HG02852 (cell line): Measurements from ENCODE around the gene DEDD2.

Source experiments
- ATAC-seq: cut with Tn5 transposase; IDR thresholded peaks from one replicate; pipeline ENCODE4 v1.9.1; 2021; ENCODE audit warnings: mild to moderate bottlenecking, moderate library complexity; ENCODE audit not compliant: unreplicated experiment

Gene DEDD2

GRCh38 chr19:42201489-42202289 is 15.8 kb downstream of the DEDD2 start:
- no peak for ATAC-seq

GRCh38 chr19:42200116-42200715 is 17.3 kb downstream of the DEDD2 start:
- no peak for ATAC-seq

- peak; percentile 46 for ATAC-seq
Measured at GRCh38 chr19:42199440-42200115, 17.9 kb downstream of the DEDD2 start.

GRCh38 chr19:42198676-42199439 is 18.6 kb downstream of the DEDD2 start:
- ATAC-seq: peak; percentile 41

GRCh38 chr19:42197375-42197817 is 20.1 kb downstream of the DEDD2 start:
- ATAC-seq: no peak

GRCh38 chr19:42196011-42197001 is 21.2 kb downstream of the DEDD2 start:
- ATAC-seq: no peak

- no peak for ATAC-seq
Measured at GRCh38 chr19:42193706-42194105, 23.8 kb downstream of the DEDD2 start.

- no peak for ATAC-seq
Measured at GRCh38 chr19:42193294-42193693, 24.2 kb downstream of the DEDD2 start.

- no peak for ATAC-seq
Measured at GRCh38 chr19:42191855-42192254, 25.6 kb downstream of the DEDD2 start.

GRCh38 chr19:42191330-42191729 is 26.1 kb downstream of the DEDD2 start:
- no peak for ATAC-seq

- ATAC-seq: no peak
Measured at GRCh38 chr19:42189133-42189532, 28.3 kb downstream of the DEDD2 start.

GRCh38 chr19:42188665-42189064 is 28.8 kb downstream of the DEDD2 start:
- ATAC-seq: no peak

GRCh38 chr19:42185277-42185676 is 32.2 kb downstream of the DEDD2 start:
- ATAC-seq: no peak

GRCh38 chr19:42184401-42184861 is 33.0 kb downstream of the DEDD2 start:
- no peak for ATAC-seq

- ATAC-seq: no peak
Measured at GRCh38 chr19:42178791-42179674, 38.4 kb downstream of the DEDD2 start.

- ATAC-seq: no peak
Measured at GRCh38 chr19:42177686-42178019, 39.8 kb downstream of the DEDD2 start.

GRCh38 chr19:42176990-42177685 is 40.3 kb downstream of the DEDD2 start:
- no peak for ATAC-seq

- no peak for ATAC-seq
Measured at GRCh38 chr19:42176649-42176989, 40.9 kb downstream of the DEDD2 start.
